ENCODE measurements around the gene S100A3.

- no peak for TF ChIP-seq CTCF (IDR thresholded peaks at IDR 0.05; ENCODE audit: control extremely low read depth in 1 of 3, insufficient read depth in 1 of 3, low read depth in 1 of 3, low read length in 3 of 3)
- TF ChIP-seq SP1 (IDR thresholded peaks at IDR 0.05; ENCODE audit: low read depth, low read length) = no peak
- TF ChIP-seq POLR2A (IDR thresholded peaks at IDR 0.05; ENCODE audit: control extremely low read depth in 1 of 2, low read depth in 2 of 2, low read length in 2 of 2) = no peak
- TF ChIP-seq EGR1 (IDR thresholded peaks at IDR 0.05; ENCODE audit: borderline replicate concordance, low read depth, low read length) = no peak
- no peak for TF ChIP-seq EP300 (IDR thresholded peaks at IDR 0.05; ENCODE audit: borderline replicate concordance in 1 of 2, low read depth in 2 of 2, low read length in 2 of 2)
- no peak for TF ChIP-seq ZNF274 (IDR thresholded peaks at IDR 0.05; ENCODE audit: borderline replicate concordance, extremely low read depth, low read length)
- no peak for TF ChIP-seq HDAC2 (IDR thresholded peaks at IDR 0.05; ENCODE audit: borderline replicate concordance in 1 of 2, low read depth in 2 of 2, low read length in 2 of 2)
- TF ChIP-seq CREB1 (IDR thresholded peaks at IDR 0.05) = no peak
- no peak for TF ChIP-seq CEBPB (IDR thresholded peaks at IDR 0.05; ENCODE audit: low read depth, low read length)
- TF ChIP-seq TEAD4 (IDR thresholded peaks at IDR 0.05; ENCODE audit: low read depth, low read length) = no peak
- TF ChIP-seq RAD21 (IDR thresholded peaks at IDR 0.05 in 1 of 2, conservative IDR thresholded peaks at IDR 0.05 in 1 of 2; ENCODE audit: low read depth in 2 of 2, low read length in 2 of 2) = no peak
- TF ChIP-seq SP2 (IDR thresholded peaks at IDR 0.05; ENCODE audit: low read length) = no peak
- TF ChIP-seq SUZ12 (IDR thresholded peaks at IDR 0.05; ENCODE audit: low read length) = no peak
- no peak for TF ChIP-seq NRF1 (IDR thresholded peaks at IDR 0.05; ENCODE audit: low read depth, low read length)
Observed at GRCh38 chr1:153577624-153578051, 28.6 kb upstream of the S100A3 start.

Data from H1 (cell line).